Subcutaneous abdominal adipose tissue (tissue), 5 donors: ENCODE measurements around the gene SDHAF4.

Experiments used
- H3K27ac ChIP-seq: one replicate; pipeline ENCODE4 v1.7.0; 2013; ENCODE audit warnings: low read depth, mild to moderate bottlenecking, inconsistent platforms, low read length, moderate library complexity
- H3K27me3 ChIP-seq, 5 donors: one replicate each; pipeline ENCODE4 v1.7.0; 2013; ENCODE audit warnings: low read length in 5 of 5, inconsistent platforms in 1 of 5; ENCODE audit not compliant: control insufficient read depth in 5 of 5, insufficient read depth in 4 of 5
- H3K36me3 ChIP-seq, 5 donors: one replicate each; pipeline ENCODE4 v1.7.0; 2013; ENCODE audit warnings: low read length in 5 of 5; ENCODE audit not compliant: control insufficient read depth in 5 of 5, insufficient read depth in 5 of 5
- H3K4me1 ChIP-seq, 5 donors: one replicate each; pipeline ENCODE4 v1.7.0; 2013; ENCODE audit warnings: low read length in 5 of 5, mild to moderate bottlenecking in 3 of 5, moderate library complexity in 1 of 5; ENCODE audit not compliant: control insufficient read depth in 5 of 5, insufficient read depth in 5 of 5
- H3K4me3 ChIP-seq, 5 donors: one replicate each; pipeline ENCODE4 v1.7.0; 2013; ENCODE audit warnings: low read length in 5 of 5, low read depth in 1 of 5
- H3K9ac ChIP-seq, 5 donors: one replicate each; pipeline ENCODE4 v1.7.0; 2013; ENCODE audit warnings: low read length in 5 of 5, mild to moderate bottlenecking in 4 of 5, moderate library complexity in 3 of 5
- H3K9me3 ChIP-seq, 5 donors: one replicate each; pipeline ENCODE4 v1.7.0; 2013; ENCODE audit warnings: low read length in 5 of 5; ENCODE audit not compliant: control insufficient read depth in 5 of 5
- donor health status: healthy.
- donor health status: healthy.
- donor health status: healthy.
- donor health status: healthy.
- donor health status: healthy.

The SDHAF4 gene

DNA sequence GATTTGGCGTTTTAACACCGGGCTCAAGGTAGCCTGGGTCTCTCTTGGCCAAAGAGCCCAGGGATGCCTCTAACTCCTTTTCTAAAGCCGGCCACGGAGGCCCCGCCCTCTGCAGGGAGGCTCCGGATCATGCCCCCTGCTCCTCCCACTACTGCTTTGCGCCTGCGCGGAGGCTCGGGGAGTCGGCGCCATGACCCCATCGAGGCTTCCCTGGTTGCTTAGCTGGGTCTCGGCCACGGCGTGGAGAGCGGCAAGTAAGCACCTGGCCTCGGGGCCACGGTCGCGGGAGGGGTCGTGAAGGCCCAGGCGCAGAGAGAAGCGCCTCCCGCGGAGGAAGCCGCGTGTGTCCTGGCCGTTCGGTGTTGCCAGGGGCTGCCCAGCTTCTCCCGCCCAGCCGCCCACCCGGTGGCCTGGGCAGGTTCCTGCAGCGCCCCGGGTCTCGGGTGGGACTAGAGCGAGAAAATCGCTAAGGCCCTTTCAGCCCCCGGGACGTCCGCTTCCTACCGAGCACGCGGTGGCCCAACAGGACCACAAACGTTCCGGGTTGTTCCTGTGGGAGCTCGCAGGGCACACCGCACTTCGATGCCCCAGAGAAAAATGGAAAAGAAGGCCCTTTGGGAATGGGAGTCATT is at the start of gene SDHAF4:
Gene SDHAF4, plus strand, starts transcription at position 180 of the 632 bp plus-strand sequence. Its CDS starts 11 bp downstream, at position 191.
- peak within 1 kb of the TSS; percentile 97 for H3K27ac ChIP-seq
- H3K9me3 ChIP-seq = no peaks in the 10 kb centered on the region
- H3K4me1 ChIP-seq = peaks cover 0 to 47% (median 31%) of the 10 kb centered on the region in 5 donors
- H3K36me3 ChIP-seq = peaks cover 0 to 6% (median 0%) of the 10 kb centered on the region in 5 donors
- H3K27me3 ChIP-seq = no peaks in the 10 kb centered on the region
- peak within 1 kb of the TSS; percentile 52 to 97 (median 95) for H3K9ac ChIP-seq
- H3K4me3 ChIP-seq = peak within 1 kb of the TSS; percentile 75 to 96 (median 88)

DNA sequence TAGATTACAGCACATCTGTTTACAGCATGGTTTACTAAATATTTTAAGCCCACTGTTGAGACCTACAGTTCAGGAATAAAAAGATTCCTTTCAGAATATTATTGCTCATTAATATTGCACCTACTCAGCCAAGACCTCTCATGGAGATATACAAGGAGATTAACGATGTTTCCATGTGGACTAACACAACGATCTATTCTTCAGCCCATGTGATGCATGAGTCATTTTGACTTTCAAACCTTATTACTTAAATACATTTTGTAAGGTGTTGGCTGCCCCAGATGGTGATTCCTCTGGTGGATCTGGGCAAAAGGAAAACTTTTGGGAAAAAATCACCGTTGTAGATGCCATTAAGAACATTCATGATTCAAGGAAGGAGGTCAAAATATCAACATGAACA is 48.0 kb upstream of the SDHAF4 start:
- Histone ChIP-seq H3K4me3 (no peak overlapping the region), H3K36me3 (peaks cover 0 to 6% (median 0%) of the 10 kb centered on the region in 5 donors), H3K4me1 (no peaks in the 10 kb centered on the region), H3K27ac (no peak overlapping the region), H3K9ac (no peak overlapping the region), H3K9me3 (no peaks in the 10 kb centered on the region), H3K27me3 (no peaks in the 10 kb centered on the region)

DNA sequence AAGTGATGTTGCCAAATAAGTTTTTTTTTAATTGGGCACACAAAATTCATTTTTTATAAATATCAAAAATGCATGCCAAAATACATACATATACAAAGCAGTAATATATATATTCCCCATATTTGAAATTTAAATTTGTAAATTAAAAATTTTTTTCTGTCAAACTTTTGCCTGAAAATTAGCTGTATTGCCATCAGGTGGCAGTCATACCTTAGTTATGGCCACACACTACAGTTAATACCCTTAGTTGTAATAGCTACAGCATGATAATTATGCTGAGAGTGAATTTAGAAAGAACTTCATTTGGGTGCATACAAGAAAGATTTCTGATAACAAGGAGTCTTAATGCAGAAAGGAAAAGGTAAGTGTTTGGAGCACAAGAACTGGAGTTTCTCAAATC is 46.2 kb upstream of the SDHAF4 start:
- no peaks in the 10 kb centered on the region for H3K27me3 ChIP-seq
- H3K9me3 ChIP-seq = no peaks in the 10 kb centered on the region
- peaks cover 0 to 7% (median 2%) of the 10 kb centered on the region in 5 donors for H3K36me3 ChIP-seq
- H3K4me1 ChIP-seq = no peaks in the 10 kb centered on the region
- H3K9ac ChIP-seq = no peak overlapping the region
- no peak overlapping the region for H3K4me3 ChIP-seq
- no peak overlapping the region for H3K27ac ChIP-seq

DNA sequence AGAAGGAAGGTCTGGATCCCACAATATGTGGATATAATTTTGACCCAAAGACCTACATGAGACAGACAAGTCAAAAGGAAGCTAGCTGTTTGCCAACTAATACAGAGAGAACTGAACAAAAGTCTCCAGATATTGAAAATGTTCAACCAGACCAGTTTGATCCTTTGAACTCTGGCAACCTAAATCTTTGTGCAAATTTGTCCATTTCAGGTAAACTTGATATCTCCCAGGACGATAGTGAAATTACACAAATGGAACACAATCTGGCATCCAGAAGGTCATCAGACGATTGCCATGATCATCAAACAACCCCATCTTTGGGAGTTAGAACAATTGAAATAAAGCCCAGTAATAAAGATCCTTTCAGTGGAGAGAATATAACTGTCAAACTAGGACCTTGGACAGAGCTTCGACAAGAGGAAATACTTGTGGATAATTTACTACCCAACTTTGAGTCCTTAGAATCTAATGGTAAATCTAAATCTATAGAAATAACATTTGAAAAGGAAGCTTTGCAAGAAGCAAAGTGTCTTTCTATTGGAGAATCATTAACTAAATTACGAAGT is 41.9 kb upstream of the SDHAF4 start:
- no peaks in the 10 kb centered on the region for H3K4me1 ChIP-seq
- H3K9me3 ChIP-seq = no peaks in the 10 kb centered on the region
- no peak overlapping the region for H3K27ac ChIP-seq
- no peaks in the 10 kb centered on the region for H3K27me3 ChIP-seq
- no peak overlapping the region for H3K9ac ChIP-seq
- H3K4me3 ChIP-seq = no peak overlapping the region
- peaks cover 2 to 17% (median 5%) of the 10 kb centered on the region in 5 donors for H3K36me3 ChIP-seq

DNA sequence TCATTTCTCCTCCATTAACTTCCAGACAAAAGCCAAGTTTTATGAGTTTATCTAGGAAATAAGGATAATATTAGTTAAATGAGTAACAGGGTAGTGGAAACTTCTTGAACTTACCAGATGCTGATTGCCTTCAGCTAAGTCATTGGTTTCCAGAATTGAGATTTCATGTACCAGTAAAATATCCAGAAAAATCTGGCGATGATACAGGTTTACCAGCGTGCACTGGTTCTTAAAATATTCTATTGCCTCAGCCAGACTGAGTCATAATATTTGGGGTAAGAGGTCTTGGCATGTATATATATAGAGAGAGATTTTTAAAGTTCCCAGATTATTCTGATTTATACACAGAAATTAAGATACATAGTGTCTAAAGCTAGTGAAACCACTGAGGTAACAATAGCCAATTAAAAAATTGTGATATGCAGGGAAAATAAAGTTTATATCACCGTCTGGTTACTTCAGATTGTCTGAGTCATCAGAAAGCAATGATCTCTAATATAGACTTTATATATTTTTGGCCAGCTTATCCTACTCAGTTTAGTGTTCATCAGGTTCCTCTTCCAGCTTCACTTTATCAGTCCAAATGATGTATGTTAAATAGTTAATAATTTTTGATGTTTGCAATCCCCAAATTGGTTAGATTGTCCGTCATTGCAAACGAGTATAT is 39.5 kb upstream of the SDHAF4 start:
- Histone ChIP-seq H3K4me3 (no peak overlapping the region), H3K27ac (no peak overlapping the region), H3K27me3 (no peaks in the 10 kb centered on the region), H3K4me1 (no peaks in the 10 kb centered on the region), H3K9ac (no peak overlapping the region), H3K9me3 (no peaks in the 10 kb centered on the region), H3K36me3 (peaks cover 2 to 17% (median 5%) of the 10 kb centered on the region in 5 donors)

DNA sequence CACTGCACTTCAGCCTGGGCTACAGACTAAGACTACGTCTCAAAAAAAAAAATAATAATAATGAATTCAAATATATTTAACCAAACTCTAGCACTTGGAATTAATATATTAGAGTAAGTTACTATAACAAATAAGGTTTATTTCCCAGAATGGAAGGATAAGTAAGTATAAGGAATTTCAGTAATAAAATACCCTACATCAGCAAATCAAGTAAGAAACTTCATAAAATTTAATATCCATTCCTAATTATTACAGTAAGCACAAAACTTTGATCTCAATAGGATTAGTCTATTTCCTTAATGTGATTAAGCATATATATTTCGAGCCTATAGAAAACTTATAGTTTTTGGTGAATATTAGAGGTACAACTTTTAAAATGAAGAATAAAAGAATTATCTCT is 36.7 kb upstream of the SDHAF4 start:
- H3K4me1 ChIP-seq = no peaks in the 10 kb centered on the region
- H3K36me3 ChIP-seq = peaks cover 2 to 14% (median 4%) of the 10 kb centered on the region in 5 donors
- H3K27me3 ChIP-seq = no peaks in the 10 kb centered on the region
- H3K27ac ChIP-seq = no peak overlapping the region
- H3K9ac ChIP-seq = no peak overlapping the region
- no peak overlapping the region for H3K4me3 ChIP-seq
- no peaks in the 10 kb centered on the region for H3K9me3 ChIP-seq

DNA sequence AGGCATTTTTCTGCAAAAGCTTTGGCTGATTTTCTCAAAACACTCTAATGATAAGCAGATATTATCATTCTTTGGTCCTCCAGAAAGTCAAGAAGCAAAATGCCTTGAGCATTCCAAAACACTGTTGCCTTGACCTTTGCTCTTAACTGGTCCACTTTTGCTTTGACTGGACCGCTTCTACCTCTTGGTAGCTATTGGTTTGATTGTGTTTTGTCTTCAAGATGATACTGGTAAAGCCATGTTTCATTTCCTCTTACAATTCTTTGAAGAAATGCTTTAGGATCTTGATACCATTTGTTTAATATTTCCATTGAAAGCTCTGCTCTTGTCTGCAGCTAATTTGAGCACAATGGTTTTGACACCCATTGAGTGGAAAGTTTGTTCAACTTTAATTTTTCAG is 35.6 kb upstream of the SDHAF4 start:
- Histone ChIP-seq H3K9me3 (no peaks in the 10 kb centered on the region), H3K27ac (no peak overlapping the region), H3K4me3 (no peak overlapping the region), H3K27me3 (no peaks in the 10 kb centered on the region), H3K4me1 (no peaks in the 10 kb centered on the region), H3K36me3 (peaks cover 0 to 14% (median 4%) of the 10 kb centered on the region in 5 donors), H3K9ac (no peak overlapping the region)

DNA sequence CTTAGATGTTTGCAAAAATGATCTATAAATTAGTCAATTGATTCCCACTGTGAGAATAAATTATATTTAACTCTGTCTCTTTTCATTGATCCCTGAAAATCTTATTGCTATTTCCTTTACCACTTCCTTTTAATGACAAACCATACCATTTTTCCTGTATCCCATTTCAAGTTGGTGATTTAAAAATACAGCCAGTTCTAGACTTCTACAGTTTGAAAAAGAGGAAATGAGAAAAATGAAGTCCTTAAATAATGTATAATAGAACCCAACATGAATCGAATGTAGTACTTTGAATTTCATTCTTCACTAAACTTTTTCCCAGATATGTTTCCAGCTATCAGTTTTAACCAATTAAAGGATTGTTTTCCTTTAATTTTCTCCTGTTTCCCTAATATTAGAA is 29.5 kb upstream of the SDHAF4 start:
- peaks cover 4 to 14% (median 7%) of the 10 kb centered on the region in 5 donors for H3K36me3 ChIP-seq
- H3K9me3 ChIP-seq = no peaks in the 10 kb centered on the region
- no peak overlapping the region for H3K27ac ChIP-seq

DNA sequence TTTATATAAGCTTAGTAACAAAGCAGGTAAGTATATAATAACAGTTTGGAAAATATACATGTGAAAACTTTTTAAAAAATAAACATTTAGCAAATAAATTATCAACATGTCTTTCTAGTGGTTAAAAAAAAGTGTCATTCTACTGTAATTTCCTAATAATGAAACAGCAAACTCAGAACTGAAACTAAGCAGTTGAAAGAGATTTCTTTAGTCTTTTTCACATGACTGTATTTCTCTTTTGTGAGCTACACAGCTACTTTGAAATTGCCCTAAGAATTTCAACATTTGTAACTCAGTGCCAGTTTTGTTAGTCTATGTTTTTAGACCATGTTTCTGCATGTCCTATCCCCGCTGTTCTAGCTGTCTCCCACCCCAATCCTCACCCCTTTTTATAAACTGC is 28.4 kb upstream of the SDHAF4 start:
- H3K4me3 ChIP-seq = no peak overlapping the region
- H3K27me3 ChIP-seq = no peaks in the 10 kb centered on the region
- peaks cover 4 to 16% (median 6%) of the 10 kb centered on the region in 5 donors for H3K36me3 ChIP-seq
- no peak overlapping the region for H3K9ac ChIP-seq
- H3K27ac ChIP-seq = no peak overlapping the region
- H3K9me3 ChIP-seq = no peaks in the 10 kb centered on the region
- no peaks in the 10 kb centered on the region for H3K4me1 ChIP-seq

More for the DNA sequence above, 29.5 kb upstream of the SDHAF4 start:
- Histone ChIP-seq H3K27me3 (no peaks in the 10 kb centered on the region), H3K4me3 (no peak overlapping the region), H3K4me1 (no peaks in the 10 kb centered on the region), H3K9ac (no peak overlapping the region)

DNA sequence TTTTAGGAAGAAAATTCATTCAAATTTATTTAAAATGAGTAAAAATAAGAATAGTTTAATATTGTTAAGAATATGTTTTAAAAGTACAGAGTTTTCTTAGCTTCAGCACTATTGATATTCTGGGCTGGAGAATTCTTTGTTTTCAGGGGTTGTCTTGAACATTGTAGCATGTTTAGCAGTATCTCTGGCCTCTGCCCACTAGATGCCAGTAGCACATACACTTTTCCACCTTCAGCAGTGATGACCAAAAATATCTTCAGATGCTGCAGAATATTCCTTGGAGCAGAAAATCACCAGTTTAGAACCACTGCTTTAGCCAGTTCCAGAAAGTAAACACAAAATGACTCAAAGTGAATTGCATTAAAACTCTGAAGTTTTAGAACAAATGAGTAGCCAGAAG is 19.4 kb upstream of the SDHAF4 start:
- Histone ChIP-seq H3K27ac (no peak overlapping the region), H3K4me1 (peaks cover 0 to 3% (median 0%) of the 10 kb centered on the region in 5 donors), H3K9me3 (no peaks in the 10 kb centered on the region), H3K27me3 (no peaks in the 10 kb centered on the region), H3K4me3 (no peak overlapping the region), H3K9ac (no peak overlapping the region), H3K36me3 (peaks cover 0 to 2% (median 0%) of the 10 kb centered on the region in 5 donors)
